HG02642 (cell line): ENCODE data around the gene OR5AR1.
"Not testable (repeated sequence)": the region's sequence is repeated elsewhere in the genome, so short reads cannot be mapped to it uniquely, and the experiment has no call there.

Experiments
- ATAC-seq: cut with Tn5 transposase; IDR thresholded peaks from one replicate; pipeline ENCODE4 v1.9.1; 2021; ENCODE audit warnings: mild to moderate bottlenecking; ENCODE audit not compliant: unreplicated experiment, poor library complexity

OR5AR1 gene

DNA sequence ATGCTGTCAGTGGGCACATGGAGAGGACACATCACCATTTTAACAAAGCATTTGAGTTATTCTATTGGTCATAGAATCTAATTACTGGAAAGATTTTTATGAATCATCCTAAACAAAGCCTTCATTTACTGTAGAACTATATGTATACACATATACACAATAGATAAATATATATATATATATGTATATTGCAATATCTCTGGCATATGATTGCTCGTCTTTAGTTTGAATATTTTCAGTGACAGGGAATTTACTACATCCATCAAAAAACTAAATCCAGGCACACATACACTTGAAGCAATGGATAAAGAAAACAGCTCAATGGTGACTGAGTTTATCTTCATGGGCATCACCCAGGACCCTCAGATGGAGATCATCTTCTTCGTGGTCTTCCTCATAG, at the start of gene OR5AR1:
Gene OR5AR1 (plus strand): TSS at position 301 of the 400 bp plus-strand sequence. CDS start 0 bp downstream, at position 301.
- ATAC-seq, result no peak

DNA sequence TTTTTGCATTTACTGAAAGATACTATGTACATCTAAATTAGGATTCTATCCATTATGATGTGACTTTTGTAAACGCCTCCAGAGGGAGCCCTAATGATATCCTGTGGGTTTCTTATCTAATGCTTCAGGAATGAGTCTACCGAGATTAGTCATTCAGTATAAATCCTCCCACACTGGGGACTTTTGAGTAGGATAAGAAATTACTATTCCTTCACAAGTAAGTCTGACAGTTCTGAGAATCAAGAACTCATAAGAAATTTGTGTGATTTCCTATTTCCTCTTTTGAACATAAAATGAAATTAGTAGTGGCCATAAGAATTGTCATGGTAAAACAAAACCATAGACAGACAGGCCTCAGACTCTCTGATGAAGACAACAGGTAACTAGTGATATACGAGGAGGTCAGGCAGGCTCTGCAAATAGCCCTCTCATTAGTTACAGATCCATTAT, 38.8 kb upstream of the OR5AR1 start:
- ATAC-seq, result peak; percentile 80

DNA sequence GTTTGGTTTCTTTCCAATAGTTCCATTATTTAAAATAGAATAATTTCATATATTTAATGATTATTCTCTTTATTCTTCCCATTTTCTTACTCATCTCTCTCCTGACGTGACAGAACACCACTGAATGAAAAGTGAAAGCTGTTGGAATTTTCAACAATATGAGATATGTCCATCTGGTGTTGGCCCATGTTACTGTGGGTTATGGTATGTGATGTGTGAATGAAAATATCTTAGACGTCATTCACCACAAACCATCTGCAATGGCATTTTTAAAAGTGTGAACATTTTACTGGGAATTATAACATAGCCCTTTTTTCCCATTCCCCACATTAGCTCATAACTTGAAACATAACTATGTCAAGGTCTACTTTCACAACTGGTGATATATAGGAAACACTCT, 37.5 kb upstream of the OR5AR1 start:
- no peak for ATAC-seq

- no peak for ATAC-seq
Measured at GRCh38 chr11:56632329-56632728, 31.2 kb upstream of the OR5AR1 start.

- no peak for ATAC-seq
Measured at GRCh38 chr11:56636861-56637260, 26.6 kb upstream of the OR5AR1 start.

DNA sequence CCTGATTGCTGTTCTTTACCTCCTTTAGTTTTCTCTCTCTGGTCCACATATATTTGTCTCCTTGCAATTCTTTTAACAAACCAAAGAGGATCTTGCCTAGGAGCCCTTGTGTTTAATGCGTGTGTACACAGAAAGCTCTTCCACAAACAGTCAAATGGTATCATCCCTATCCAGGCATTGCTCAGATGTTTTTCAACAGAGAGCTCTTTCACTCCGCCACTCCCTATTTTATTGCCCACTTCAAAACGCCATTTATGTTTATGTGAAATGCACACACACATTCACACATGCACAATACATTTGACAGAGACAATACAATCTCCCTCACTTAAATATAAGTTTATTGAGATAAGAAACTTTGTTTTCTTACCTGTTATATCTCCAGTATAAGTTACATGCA, 26.0 kb upstream of the OR5AR1 start:
- ATAC-seq, result no peak

DNA sequence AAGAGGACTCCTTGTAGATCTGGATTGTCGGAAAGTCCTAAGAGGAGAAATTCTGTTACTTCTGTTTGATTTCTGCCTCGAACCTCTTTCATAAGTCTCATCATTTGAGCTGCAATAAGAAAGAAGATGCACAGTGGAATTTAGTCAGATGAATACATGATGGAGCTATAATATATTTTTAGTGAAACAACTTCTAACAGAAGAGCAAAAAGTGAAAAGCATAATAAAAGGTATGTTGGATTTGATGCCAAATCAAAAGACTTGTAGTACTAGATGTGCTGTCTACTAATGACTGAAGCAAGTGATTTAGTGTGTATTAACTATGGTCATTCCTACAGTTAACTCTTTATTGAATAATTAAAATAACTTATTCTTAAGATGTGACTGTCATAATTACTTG, 21.1 kb upstream of the OR5AR1 start, which contains the start of gene OR5AP2:
Gene OR5AP2 (minus strand): TSS at position 101 of the 400 bp plus-strand sequence. CDS start 0 bp downstream, at position 101.
- ATAC-seq, result no peak

GRCh38 chr11:56659755-56660154, 3.7 kb upstream of the OR5AR1 start:
- no peak for ATAC-seq

DNA sequence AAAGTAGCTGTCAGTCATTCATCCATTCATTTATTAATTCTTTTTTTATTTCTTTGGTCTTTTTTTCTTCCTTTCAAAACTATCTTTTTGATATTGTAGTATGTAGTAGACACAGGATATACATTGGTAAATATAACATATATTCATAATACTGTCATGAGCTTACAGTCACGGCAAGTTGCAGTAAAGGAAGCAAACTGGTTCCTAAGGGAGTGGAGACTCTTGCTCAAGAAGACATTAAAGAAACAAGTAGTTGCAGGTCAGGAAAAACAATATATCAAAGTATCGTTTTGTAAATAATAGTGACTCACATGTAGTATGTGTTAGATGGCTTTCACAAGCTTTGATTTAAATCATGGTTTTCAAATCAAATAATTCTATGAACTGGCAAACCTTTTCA, 7.5 kb downstream of the OR5AR1 start:
- no peak for ATAC-seq

DNA sequence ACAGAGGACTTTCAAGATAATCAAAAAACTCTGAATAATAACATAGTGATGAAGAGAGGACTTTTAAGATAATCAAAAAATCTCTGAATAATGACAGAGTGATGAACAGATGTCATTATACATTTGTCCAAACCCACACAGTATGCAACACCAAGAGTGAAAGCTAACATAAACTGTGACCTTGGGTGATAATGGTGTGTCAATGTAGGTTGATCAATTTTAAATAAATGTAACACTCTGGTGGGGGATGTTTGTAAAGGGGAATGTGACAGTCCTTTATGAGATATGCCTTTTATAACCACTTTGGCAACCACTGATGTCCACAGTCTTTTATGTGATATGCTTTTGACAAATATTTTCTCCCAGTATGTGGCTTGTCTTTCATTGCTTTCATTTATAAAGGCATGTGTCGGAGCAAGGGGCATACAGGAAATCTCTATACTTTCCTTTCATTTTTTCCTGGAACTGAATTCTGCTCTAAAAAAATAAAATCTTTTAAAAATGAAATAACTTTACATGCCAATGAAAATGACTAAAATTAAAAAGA, 25.1 kb downstream of the OR5AR1 start:
- ATAC-seq, result no peak

- not testable (repeated sequence) for ATAC-seq
Measured at GRCh38 chr11:56691179-56691578, 27.7 kb downstream of the OR5AR1 start.

GRCh38 chr11:56693428-56693827, 29.9 kb downstream of the OR5AR1 start:
- no peak for ATAC-seq

GRCh38 chr11:56698795-56699194, 35.3 kb downstream of the OR5AR1 start, which contains the start of gene OR9G1:
TSS of gene OR9G1 (plus strand) at chr11:56699095. CDS start at chr11:56700388, 1,293 bp downstream.
- no peak for ATAC-seq

- ATAC-seq, result no peak
Measured at GRCh38 chr11:56700242-56700913, 36.9 kb downstream of the OR5AR1 start.

DNA sequence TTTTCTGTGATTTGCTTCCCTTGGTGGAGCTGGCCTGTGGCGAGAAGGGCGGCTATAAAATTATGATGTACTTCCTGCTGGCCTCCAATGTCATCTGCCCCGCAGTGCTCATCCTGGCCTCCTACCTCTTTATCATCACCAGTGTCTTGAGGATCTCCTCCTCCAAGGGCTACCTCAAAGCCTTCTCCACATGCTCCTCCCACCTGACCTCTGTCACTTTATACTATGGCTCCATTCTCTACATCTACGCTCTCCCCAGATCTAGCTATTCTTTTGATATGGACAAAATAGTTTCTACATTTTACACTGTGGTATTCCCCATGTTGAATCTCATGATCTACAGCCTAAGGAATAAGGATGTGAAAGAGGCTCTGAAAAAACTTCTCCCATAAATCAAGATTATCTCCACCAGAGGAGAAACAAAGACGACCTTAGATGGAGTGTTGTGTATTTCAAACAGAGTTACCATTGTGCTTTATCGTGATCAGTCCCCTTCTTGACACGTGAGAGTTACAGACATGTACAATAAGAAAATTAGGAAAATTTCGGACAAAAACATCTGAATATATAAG, 37.5 kb downstream of the OR5AR1 start:
- no peak for ATAC-seq

- no peak for ATAC-seq
Measured at GRCh38 chr11:56705784-56706396, 42.4 kb downstream of the OR5AR1 start.

GRCh38 chr11:56706486-56706885, 43.0 kb downstream of the OR5AR1 start:
- no peak for ATAC-seq

DNA sequence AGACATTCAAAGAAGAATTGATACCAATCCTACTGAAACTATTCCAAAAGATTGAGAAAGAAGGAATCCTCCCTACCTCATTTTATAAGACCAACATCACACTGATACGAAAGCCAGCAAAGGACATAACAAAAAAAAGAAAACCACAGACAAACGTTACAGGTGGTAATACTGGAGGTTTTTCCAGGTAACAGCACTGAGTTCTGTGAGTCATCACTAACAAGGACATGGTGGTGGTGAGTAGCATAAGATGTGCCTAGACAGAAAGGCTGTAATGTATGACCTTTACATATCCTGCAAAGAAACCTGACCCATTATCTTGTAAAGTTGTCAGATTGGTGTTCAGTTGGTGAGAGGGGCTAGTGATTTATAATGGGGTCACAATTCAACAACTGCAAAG, 50.7 kb downstream of the OR5AR1 start:
- ATAC-seq, result no peak
